K562 (cell line): ENCODE data around the gene HRCT1. TPM values are rescaled to one million over a fixed set of nuclear protein-coding genes. Genes with fewer than 3 reads are reported as not detected.

Source experiments
- ATAC-seq: fragments of 200-7000 bp; cut with Tn5 transposase; 3 replicates; pipeline ENCODE4 v1.9.1; 2020; ENCODE audit warnings: moderate library complexity
- BruUV-seq: library from RNA; stranded (reverse); fragments of 400-500 nt; replicated peaks from 2 replicates; lab custom pipeline; 2021; lab: Mats Ljungman, UMichigan
- CTCF ChIA-PET: fragments of 300-600 bp; formaldehyde crosslinking; extraction: SDS; loops from one replicate; lab custom pipeline; 2021; ENCODE audit warnings: low intra/inter-chr PET ratio; lab: Yijun Ruan, JAX
- POLR2A ChIA-PET: fragments of 300-600, 350-650 bp; sonication (Branson Sonifier 250); formaldehyde crosslinking; extraction: SDS; loops from one replicate; lab custom pipeline; 2021; ENCODE audit warnings: antibody characterized with exemption, inconsistent platforms; lab: Yijun Ruan, JAX
- DNase-seq, 4 experiments: peaks; one replicate each; pipeline versions ENCODE4 v3.0.0 to v3.0.0-alpha.2; 2011 to 2018; ENCODE audit warnings: low spot score in 3 of 4, mixed read lengths in 3 of 4; ENCODE audit errors: extremely low read depth in 1 of 4
- FAIRE-seq: peaks from 2 replicates; lab custom pipeline; 2011; peaks lifted over from hg19 to GRCh38; lab: Jason Lieb, UNC
- H2AFZ ChIP-seq: 2 replicates; pipeline ENCODE4 v1.6.0; 2011; ENCODE audit warnings: low read depth, low read length, control low read depth, inconsistent platforms
- H3K27ac ChIP-seq: fragments of 200-600 bp; 3 replicates; pipeline ENCODE4 v1.8.0; 2011; ENCODE audit warnings: low read depth, mild to moderate bottlenecking, control low read depth, inconsistent platforms, low read length, moderate library complexity, mixed read lengths; ENCODE audit errors: extremely low read depth
- H3K27me3 ChIP-seq, 2 experiments: fragments of 300-600 bp in 1 of 2; 2 replicates in 1 of 2; 3 replicates in 1 of 2; pipeline versions ENCODE4 v1.6.0 to v1.8.0; 2011; ENCODE audit warnings: inconsistent platforms in 2 of 2, low read length in 2 of 2, mild to moderate bottlenecking in 1 of 2, mixed read lengths in 1 of 2, moderate library complexity in 1 of 2; ENCODE audit not compliant: control insufficient read depth in 2 of 2, insufficient read depth in 2 of 2
- H3K36me3 ChIP-seq: fragments of 300-600 bp; 3 replicates; pipeline ENCODE4 v1.8.0; 2011; ENCODE audit warnings: mild to moderate bottlenecking, low read length, inconsistent platforms; ENCODE audit not compliant: control insufficient read depth, insufficient read depth
- H3K4me1 ChIP-seq, 2 experiments: fragments of 200-600 bp in 1 of 2; replicated peaks in 1 of 2; 2 replicates in 1 of 2; 3 replicates in 1 of 2; pipeline versions ENCODE4 v1.5.1 to v1.8.0; 2011; ENCODE audit warnings: inconsistent platforms in 2 of 2, low read length in 2 of 2, mild to moderate bottlenecking in 1 of 2, mixed read lengths in 1 of 2, moderate library complexity in 1 of 2; ENCODE audit not compliant: control insufficient read depth in 2 of 2, insufficient read depth in 2 of 2
- H3K4me2 ChIP-seq: 2 replicates; pipeline ENCODE4 v1.6.1; 2011; ENCODE audit warnings: low read length, control low read depth, inconsistent platforms, mixed read lengths; ENCODE audit not compliant: insufficient read depth
- H3K4me3 ChIP-seq: fragments of 200-600 bp; sonication (generic), shearing (Covaris generic); 2 replicates; pipeline ENCODE4 v1.5.1; 2016; ENCODE audit warnings: control low read depth, inconsistent platforms
- H3K79me2 ChIP-seq: fragments of 200-600 bp; 3 replicates; pipeline ENCODE4 v1.8.0; 2011; ENCODE audit warnings: low read length, inconsistent platforms; ENCODE audit not compliant: control insufficient read depth, insufficient read depth
- H3K9ac ChIP-seq, 2 experiments: 2 replicates each; pipeline versions ENCODE4 v1.6.0 to v1.6.1; 2011; ENCODE audit warnings: low read depth in 2 of 2, low read length in 2 of 2, control low read depth in 1 of 2, inconsistent platforms in 1 of 2, mild to moderate bottlenecking in 1 of 2, mixed read lengths in 1 of 2; ENCODE audit not compliant: insufficient read depth in 1 of 2
- H3K9me1 ChIP-seq: one replicate; pipeline ENCODE4 v1.6.0; 2011; ENCODE audit warnings: inconsistent platforms, mild to moderate bottlenecking, low read length, moderate library complexity; ENCODE audit not compliant: control insufficient read depth, insufficient read depth
- H3K9me3 ChIP-seq: replicated peaks from 2 replicates; pipeline ENCODE4 v1.5.1; 2011; ENCODE audit warnings: low read depth, low read length, inconsistent platforms; ENCODE audit not compliant: control insufficient read depth, insufficient read depth
- H4K20me1 ChIP-seq: replicated peaks from 2 replicates; pipeline ENCODE4 v1.6.1; 2011; ENCODE audit warnings: low read length, inconsistent platforms, mixed read lengths; ENCODE audit not compliant: control insufficient read depth, insufficient read depth
- FIP1L1 ChIP-seq: fragments of 200-400 bp; formaldehyde crosslinking; IDR thresholded peaks from 2 replicates; pipeline ENCODE4 v1.6.1; 2018; ENCODE audit warnings: mild to moderate bottlenecking, low read depth, low read length; ENCODE audit not compliant: poor library complexity, severe bottlenecking
- KAT8 ChIP-seq: fragments of 450-650 bp; IDR thresholded peaks from 2 replicates; pipeline ENCODE4 v1.6.1; 2016; ENCODE audit warnings: low read depth, mild to moderate bottlenecking
- L3MBTL2 ChIP-seq: fragments of 450-650 bp; IDR thresholded peaks from 2 replicates; pipeline ENCODE4 v1.6.1; 2016; ENCODE audit warnings: mild to moderate bottlenecking, moderate library complexity
- MEF2A ChIP-seq: IDR thresholded peaks from 2 replicates; pipeline ENCODE4 v1.6.1; 2011; ENCODE audit warnings: low read depth, mild to moderate bottlenecking, low read length, moderate library complexity; ENCODE audit not compliant: control insufficient read depth
- NFIC ChIP-seq: fragments of 450-650 bp; IDR thresholded peaks from 2 replicates; pipeline ENCODE4 v1.6.1; 2017; ENCODE audit warnings: mild to moderate bottlenecking, inconsistent platforms
- PTBP1 ChIP-seq: fragments of 200-400 bp; formaldehyde crosslinking; IDR thresholded peaks from 2 replicates; pipeline ENCODE4 v1.6.1; 2017; ENCODE audit warnings: low read depth, low read length
- TAL1 ChIP-seq: fragments of 450-650 bp; IDR thresholded peaks from 2 replicates; pipeline ENCODE4 v1.6.1; 2016; ENCODE audit warnings: mild to moderate bottlenecking
- ZNF23 ChIP-seq: fragments of 250-450 bp; sonication (Bioruptor Pico); IDR thresholded peaks from 2 replicates; pipeline ENCODE4 v1.4.0; 2020; ENCODE audit warnings: mild to moderate bottlenecking
- ZNF717 ChIP-seq: fragments of 250-450 bp; sonication (Bioruptor Pico); IDR thresholded peaks from 2 replicates; pipeline ENCODE4 v1.5.0; 2021
- WGBS: fragments of 100-300 bp; shearing (Covaris generic); methylation state at CpG from one replicate; pipeline ENCODE4 v1.1.6; 2016; ENCODE audit warnings: low coverage, mixed read lengths; ENCODE audit not compliant: insufficient coverage; ENCODE audit errors: missing lambda C conversion rate; 5-methylcytosine and 5-hydroxymethylcytosine counted together
- in situ Hi-C: fragments of 300-500 bp; cut with MboI; formaldehyde crosslinking; loops from 4 replicates; pipeline ENCODE4 v1.15.0; 2018; ENCODE audit warnings: inconsistent platforms, mixed read lengths
- intact Hi-C: fragments of 100-400 bp; cut with micrococcal nuclease; formaldehyde crosslinking; loops from 2 replicates; pipeline ENCODE4 v1.14.2; 2022
- polyA plus RNA-seq, 8 experiments: library from polyadenylated mRNA; depleted of rRNA in 4 of 8; stranded (reverse) in 5 of 8; unstranded in 3 of 8; fragments of >200 nt; fragmentation: Nextera tagmentation in 2 of 8; fragmentation: Illumina TruSeq in 1 of 8; extraction: Ambion mirVana in 2 of 8; extraction: Trizol in 1 of 8; gene quantifications; 2 replicates each; pipeline versions ENCODE4 v1.2.1 to v1.2.3, GENCODE V29; 2011 to 2014; ENCODE audit warnings: inconsistent platforms in 1 of 8, missing spikeins in 1 of 8
- total RNA-seq, 7 experiments: library from RNA; depleted of rRNA in 6 of 7; stranded (reverse); fragments of >200 nt in 6 of 7; fragmentation: Illumina TruSeq in 2 of 7; extraction: Trizol in 2 of 7; gene quantifications; 2 replicates each; pipeline versions ENCODE4 v1.2.1 to v1.2.3, GENCODE V29; 2011 to 2021; ENCODE audit warnings: low replicate concordance in 1 of 7
- TF ChIP-seq, protein P1 (sequence below): fragments of 450-650 bp; IDR thresholded peaks from 2 replicates; pipeline ENCODE4 v1.6.1; 2016; ENCODE audit warnings: low read depth, mild to moderate bottlenecking, moderate library complexity
- TF ChIP-seq, protein P2 (sequence below): fragments of 450-650 bp; formaldehyde crosslinking; IDR thresholded peaks from 2 replicates; pipeline ENCODE4 v1.4.0; 2020; ENCODE audit warnings: mild to moderate bottlenecking, moderate library complexity
- TF ChIP-seq, protein P3 (sequence below): fragments of 250-450 bp; sonication (Bioruptor Pico); IDR thresholded peaks from 2 replicates; pipeline ENCODE4 v1.4.0; 2020; ENCODE audit warnings: mild to moderate bottlenecking, moderate library complexity, borderline replicate concordance

Gene HRCT1
- total and polyA plus RNA-seq, 9 of the 15 experiments (the other 6 are each of a cell fraction or from before 2014, with no cell fraction given), result 0.40 TPM; not detected in 8

DNA sequence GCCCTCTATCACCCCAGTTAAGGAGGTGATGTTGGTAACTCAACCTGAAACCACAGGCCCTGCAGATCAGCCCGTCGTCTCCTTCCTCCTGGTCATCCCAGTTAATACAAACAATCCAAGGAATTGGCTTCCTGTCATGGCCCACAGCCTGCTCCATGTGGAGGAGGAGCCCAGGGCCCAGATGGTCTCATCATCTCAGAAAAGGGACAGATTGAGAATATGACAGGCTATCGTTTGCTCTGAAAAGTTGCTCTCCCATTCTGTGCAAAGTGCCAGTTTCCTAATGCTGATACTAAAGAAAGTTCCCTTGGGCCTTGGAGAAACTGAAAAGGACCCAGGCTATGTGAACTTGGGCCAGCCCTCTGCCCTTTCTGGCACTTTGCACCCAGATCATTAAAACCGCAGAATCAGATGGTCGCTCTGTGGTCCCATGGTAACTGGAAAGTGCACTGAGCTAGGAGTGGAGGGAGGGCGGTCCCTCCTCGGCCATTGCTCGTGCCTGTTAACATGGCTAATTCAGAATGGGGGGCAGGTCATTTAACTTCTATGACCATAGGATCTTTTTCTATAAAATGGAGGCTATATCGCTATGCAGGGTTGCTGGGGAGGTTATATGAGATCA is 2.6 kb downstream of the HRCT1 start:
- WGBS, result 66% methylated on average over 7 of the region's 9 CpGs
- no peaks in the 10 kb centered on the region for H3K79me2 ChIP-seq
- no TSS peak for BruUV-seq
- H3K9ac ChIP-seq, result no peak overlapping the region
- TF ChIP-seq NFIC, result no peak
- TF ChIP-seq, protein P1, sequence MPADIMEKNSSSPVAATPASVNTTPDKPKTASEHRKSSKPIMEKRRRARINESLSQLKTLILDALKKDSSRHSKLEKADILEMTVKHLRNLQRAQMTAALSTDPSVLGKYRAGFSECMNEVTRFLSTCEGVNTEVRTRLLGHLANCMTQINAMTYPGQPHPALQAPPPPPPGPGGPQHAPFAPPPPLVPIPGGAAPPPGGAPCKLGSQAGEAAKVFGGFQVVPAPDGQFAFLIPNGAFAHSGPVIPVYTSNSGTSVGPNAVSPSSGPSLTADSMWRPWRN, result no peak
- no peak for TF ChIP-seq MEF2A
- no peak for TF ChIP-seq ZNF717 (CRISPR knock-in tag)
- no peak for TF ChIP-seq TAL1
- TF ChIP-seq, all 486 proteins: peak for 0
- no peaks in the 10 kb centered on the region for H3K9me3 ChIP-seq
- no peak overlapping the region for H2AFZ ChIP-seq
- no peak overlapping the region for H3K27ac ChIP-seq
- FAIRE-seq, result no peak
- in situ Hi-C loops (no loop called here), intact Hi-C loops (no loop called here)
- no peak for DNase-seq
- H3K4me2 ChIP-seq, result no peak overlapping the region
- no peaks in the 10 kb centered on the region for H4K20me1 ChIP-seq
- ATAC-seq, result no peak
- H3K4me1 ChIP-seq, result peaks cover 9 to 46% of the 10 kb centered on the region in 2 experiments; a peak in 4 of 5 replicates
- H3K4me3 ChIP-seq, result no peak overlapping the region
- no peaks in the 10 kb centered on the region for H3K9me1 ChIP-seq
- H3K36me3 ChIP-seq, result no peaks in the 10 kb centered on the region
- ChIA-PET POLR2A (no interaction called here), CTCF (no interaction called here)
- H3K27me3 ChIP-seq, result no peaks in the 10 kb centered on the region

DNA sequence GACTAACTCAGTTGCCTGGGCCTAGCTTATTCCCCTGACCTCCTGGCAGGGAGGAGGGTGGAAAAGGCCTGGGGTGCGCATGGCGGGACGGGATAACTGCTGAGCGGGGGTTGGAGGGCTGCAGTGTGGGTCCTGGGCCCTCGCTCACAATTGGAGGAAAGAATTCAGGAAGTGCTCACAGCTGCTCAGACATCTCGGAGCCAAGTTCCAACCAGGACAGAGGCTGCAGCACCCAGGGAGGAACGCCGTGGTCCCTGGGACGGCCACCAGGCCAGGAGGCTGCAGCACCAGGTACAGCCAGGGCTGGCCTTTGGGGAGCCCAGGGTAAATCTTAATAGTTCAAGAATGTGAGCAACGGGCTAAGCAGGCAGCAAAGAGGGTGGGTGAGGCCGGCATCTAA is 3.3 kb downstream of the HRCT1 start, which contains the start of gene SPAAR:
Gene SPAAR, plus strand, starts transcription at position 217 of the 400 bp plus-strand sequence. CDS start 974 bp downstream, outside the sequence.
- H3K27ac ChIP-seq, result no peak within 1 kb of the TSS
- TF ChIP-seq, protein P2, sequence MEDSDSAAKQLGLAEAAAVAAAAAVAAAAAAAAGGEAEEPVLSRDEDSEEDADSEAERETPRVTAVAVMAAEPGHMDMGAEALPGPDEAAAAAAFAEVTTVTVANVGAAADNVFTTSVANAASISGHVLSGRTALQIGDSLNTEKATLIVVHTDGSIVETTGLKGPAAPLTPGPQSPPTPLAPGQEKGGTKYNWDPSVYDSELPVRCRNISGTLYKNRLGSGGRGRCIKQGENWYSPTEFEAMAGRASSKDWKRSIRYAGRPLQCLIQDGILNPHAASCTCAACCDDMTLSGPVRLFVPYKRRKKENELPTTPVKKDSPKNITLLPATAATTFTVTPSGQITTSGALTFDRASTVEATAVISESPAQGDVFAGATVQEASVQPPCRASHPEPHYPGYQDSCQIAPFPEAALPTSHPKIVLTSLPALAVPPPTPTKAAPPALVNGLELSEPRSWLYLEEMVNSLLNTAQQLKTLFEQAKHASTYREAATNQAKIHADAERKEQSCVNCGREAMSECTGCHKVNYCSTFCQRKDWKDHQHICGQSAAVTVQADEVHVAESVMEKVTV (CRISPR knock-in tag), result no peak
- no peak for TF ChIP-seq KAT8
- TF ChIP-seq FIP1L1, result no peak
- no peak for TF ChIP-seq ZNF23
- TF ChIP-seq PTBP1, result no peak
- TF ChIP-seq, protein P3, sequence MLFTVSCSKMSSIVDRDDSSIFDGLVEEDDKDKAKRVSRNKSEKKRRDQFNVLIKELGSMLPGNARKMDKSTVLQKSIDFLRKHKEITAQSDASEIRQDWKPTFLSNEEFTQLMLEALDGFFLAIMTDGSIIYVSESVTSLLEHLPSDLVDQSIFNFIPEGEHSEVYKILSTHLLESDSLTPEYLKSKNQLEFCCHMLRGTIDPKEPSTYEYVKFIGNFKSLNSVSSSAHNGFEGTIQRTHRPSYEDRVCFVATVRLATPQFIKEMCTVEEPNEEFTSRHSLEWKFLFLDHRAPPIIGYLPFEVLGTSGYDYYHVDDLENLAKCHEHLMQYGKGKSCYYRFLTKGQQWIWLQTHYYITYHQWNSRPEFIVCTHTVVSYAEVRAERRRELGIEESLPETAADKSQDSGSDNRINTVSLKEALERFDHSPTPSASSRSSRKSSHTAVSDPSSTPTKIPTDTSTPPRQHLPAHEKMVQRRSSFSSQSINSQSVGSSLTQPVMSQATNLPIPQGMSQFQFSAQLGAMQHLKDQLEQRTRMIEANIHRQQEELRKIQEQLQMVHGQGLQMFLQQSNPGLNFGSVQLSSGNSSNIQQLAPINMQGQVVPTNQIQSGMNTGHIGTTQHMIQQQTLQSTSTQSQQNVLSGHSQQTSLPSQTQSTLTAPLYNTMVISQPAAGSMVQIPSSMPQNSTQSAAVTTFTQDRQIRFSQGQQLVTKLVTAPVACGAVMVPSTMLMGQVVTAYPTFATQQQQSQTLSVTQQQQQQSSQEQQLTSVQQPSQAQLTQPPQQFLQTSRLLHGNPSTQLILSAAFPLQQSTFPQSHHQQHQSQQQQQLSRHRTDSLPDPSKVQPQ (CRISPR knock-in tag), result no peak
- TF ChIP-seq L3MBTL2, result no peak

More for the DNA sequence above, 3.3 kb downstream of the HRCT1 start, which contains the start of gene SPAAR:
- H2AFZ ChIP-seq, result no peak within 1 kb of the TSS
- intact Hi-C loops (no loop called here), in situ Hi-C loops (no loop called here)
- POLR2A ChIA-PET, result no interaction called here
- no peaks in the 10 kb centered on the region for H3K9me1 ChIP-seq
- H3K4me2 ChIP-seq, result no peak within 1 kb of the TSS
- 79% methylated on average over 6 of the region's 11 CpGs for WGBS
- DNase-seq (no peak), FAIRE-seq (no peak), ATAC-seq (no peak)
- no peaks in the 10 kb centered on the region for H3K27me3 ChIP-seq
- CTCF ChIA-PET, result no interaction called here
- no TSS peak for BruUV-seq
- H3K79me2 ChIP-seq, result no peaks in the 10 kb centered on the region
- peaks cover 13 to 50% of the 10 kb centered on the region in 2 experiments; a peak in 4 of 5 replicates for H3K4me1 ChIP-seq
- H3K36me3 ChIP-seq, result no peaks in the 10 kb centered on the region
- H4K20me1 ChIP-seq, result no peaks in the 10 kb centered on the region
- H3K9me3 ChIP-seq, result no peaks in the 10 kb centered on the region
- no peak within 1 kb of the TSS for H3K4me3 ChIP-seq
- H3K9ac ChIP-seq, result peak within 1 kb of the TSS in 1 of 2 experiments; percentile 9; a peak in 1 of 4 replicates
